Lung microvascular endothelial cell (primary cell): ENCODE measurements around the gene CERS5. TPM values are rescaled to one million over a fixed set of nuclear protein-coding genes. Genes with fewer than 3 reads are reported as not detected.

Experiments used
- DNase-seq, 2 donors: peaks; one replicate each; pipeline versions ENCODE4 v3.0.0 to v3.0.0-alpha.2; 2010; ENCODE audit warnings: low read depth in 2 of 2
- total RNA-seq: library from RNA; depleted of rRNA; stranded (reverse); fragments of >200 nt; gene quantifications from 2 replicates; pipeline ENCODE4 v1.2.1, GENCODE V29; 2014

Gene CERS5
- total RNA-seq, 1 donor from 2014 or later: 33.9 TPM

DNA sequence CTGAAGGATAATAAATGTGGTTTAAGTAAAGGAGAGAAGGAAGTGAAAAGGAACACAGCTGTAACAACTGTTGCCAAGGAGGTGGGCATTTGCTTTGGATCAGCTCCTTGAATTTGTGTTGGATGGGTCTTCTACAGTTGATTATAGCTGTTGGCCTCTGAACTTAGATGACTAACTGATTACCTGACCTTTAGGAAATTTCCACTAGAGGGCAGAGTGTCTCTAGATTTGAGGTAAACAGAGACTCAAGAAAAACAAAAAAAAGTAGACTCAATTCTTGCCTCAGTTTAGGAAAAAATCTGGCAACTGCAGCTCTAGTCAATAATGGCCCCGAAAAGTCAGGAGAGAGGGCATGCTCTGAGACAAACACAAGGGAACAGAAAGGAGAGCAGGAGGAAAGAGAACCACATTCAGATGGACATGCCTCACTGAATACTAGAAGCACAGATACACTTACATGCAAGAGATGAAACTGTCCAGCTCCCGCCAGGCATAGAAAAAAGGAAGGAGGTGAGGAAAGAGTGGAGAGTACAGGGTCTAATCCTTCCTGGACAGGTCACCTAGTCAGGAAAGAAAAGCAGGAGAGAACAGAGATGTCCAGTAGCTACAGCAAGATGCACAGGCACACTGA, 34.5 kb downstream of the CERS5 start:
- peak; percentile 40 to 71 for DNase-seq

DNA sequence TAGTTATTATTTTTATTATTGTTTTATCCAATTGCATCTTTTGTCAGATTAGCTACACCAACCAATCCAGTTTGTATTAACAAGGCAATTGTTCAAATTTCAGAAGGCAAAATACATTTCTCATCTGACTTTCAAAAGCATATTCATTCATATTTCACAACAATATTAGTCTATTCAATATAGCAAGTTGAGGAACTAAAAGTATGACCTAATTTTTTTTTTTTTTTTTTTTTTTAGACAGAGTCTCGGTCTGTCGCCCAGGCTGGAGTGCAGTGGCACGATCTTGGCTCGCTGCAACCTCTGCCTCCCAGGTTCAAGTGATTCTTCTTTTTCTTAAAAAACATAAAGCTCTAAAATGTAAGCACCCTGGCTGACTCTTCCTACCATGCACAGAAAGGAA, 37.9 kb downstream of the CERS5 start:
- no peak for DNase-seq

DNA sequence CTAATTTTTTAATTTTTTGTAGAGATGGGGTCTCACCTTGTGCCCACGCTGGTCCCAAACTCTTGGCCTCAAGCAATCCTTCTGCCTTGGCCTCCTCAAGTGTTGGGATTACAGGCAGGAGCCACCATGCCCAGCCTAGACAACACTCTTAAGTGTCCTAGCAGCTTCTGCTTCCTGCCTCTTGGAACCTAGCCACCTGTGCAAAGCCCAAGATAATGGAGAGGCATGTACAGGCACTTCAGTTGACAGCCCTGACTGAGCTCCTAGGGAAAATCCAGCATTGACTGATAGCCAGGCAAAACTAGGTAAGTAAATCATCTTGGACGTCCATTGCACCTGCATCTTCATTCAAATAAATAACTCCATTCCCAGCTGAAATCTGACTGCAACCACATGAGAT, 39.6 kb downstream of the CERS5 start:
- DNase-seq: no peak

DNA sequence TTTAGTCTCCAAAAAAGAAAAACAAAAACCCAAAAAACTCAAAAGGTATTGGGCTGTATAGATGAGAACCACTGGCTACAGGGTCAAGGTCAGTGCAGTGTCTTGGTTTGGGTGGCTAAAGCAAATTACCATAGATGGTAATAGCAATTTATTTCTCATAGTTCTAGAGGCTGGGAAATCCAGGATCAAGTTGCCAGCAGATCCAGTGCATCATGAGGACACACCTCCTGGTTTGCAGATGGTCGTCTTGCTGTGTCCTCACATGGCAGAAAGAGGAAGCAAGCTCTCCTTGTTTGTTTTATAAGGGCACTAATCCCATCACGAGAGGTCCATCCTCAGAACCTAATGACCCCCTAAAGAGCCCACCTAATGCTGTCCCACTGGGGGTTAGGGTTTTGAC, 44.0 kb downstream of the CERS5 start:
- DNase-seq: no peak

DNA sequence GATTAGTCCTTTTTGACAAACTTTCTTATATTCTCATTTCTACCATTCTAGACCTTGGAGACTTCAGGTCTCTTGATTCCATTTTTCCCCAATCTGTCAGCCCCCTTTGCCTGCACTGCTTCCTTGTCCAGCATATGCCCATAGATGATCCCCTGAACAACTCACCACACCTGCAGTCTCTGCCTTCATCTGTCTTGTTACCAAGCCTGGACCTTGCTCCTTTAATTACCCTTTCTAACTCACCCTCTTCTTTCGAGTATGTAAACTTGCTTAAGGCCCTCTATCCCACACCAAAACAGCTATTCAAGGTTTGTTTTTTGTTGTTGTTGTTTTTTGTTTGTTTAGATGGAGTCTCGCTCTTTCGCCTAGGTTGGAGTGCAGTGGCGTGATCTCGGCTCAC, 45.5 kb downstream of the CERS5 start:
- no peak for DNase-seq

DNA sequence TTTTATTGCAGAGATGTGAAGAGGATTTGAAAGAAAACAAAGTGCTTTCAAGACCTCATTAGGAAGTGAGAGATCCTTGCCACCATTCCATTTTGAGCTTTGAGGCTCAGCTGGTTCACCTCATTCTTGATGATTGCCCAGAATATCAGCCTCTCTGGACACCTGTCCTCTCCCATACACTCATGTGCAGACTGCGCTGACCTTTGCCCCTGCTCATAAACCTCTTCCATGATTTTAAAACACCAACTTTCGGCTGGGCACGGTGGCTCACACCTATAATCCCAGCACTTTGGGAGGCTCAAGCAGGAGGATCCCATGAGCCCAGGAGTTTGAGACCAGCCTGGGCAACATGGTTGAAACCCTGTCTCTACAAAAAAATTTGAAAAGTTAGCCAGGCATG, 46.2 kb downstream of the CERS5 start:
- DNase-seq: no peak

DNA sequence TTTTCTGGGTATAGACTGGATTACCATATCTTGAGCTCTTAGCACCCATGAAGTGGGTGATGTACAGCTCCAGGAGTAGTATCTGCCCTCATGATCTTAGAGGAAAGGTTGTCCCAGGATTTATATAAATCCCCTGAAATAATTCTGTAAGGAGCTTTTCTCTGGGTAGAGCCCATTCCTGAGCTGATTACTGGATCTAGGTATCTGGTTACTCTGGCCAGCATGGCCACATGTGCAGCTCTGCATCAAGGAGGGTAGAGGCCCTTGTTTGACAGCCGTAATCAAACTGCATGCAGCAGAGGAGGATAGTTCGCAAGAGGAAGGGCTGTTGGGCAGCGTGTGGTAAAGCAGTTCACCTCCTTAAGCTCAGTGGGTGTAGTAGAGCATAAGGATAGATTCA, 46.6 kb downstream of the CERS5 start:
- no peak for DNase-seq

DNA sequence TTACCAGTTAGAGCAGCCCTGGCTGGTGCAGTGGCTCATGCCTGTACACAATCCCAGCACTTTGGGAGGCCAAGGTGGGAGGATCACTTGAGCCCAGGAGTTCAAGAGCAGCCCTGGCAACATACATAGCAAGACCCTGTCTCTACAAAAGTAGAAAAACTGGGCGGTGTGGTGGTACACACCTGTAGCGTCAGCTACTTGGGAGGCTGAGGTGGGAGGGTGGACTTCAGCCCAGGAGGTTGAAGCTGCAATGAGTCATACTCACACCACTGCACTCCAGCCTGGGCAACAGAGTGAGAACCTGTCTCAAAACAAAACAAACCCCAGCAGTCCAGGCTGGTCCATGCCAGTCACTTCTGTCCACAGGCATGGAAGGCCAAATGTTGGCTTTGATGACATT, 47.8 kb downstream of the CERS5 start:
- no peak for DNase-seq

DNA sequence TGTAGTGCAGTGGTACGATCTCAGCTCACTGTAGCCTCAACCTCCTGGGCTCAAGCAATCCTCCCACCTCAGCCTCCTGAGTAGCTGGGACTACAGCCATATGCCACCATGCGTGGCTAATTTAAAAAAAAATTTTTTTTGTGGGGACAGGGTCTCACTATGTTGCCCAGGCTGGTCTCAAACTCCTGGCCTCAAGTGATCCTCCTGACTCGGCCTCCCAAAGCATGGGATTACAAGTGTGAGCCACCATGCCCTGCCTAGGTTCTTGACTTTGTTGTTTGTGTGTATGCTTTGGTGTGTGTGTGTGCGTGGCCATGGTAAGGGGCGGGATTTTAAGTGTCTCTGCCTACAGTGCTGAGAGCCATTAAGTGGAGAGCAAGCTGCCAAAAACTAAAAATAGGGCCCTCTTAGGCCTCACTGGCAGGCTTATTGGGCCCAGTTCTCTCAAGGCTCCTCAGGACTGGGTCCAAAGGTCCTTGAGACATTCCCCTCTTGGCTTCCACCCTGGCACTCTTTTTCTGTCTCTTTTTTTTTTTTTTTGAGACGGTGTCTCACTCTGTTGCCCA, 50.0 kb downstream of the CERS5 start:
- DNase-seq: no peak

DNA sequence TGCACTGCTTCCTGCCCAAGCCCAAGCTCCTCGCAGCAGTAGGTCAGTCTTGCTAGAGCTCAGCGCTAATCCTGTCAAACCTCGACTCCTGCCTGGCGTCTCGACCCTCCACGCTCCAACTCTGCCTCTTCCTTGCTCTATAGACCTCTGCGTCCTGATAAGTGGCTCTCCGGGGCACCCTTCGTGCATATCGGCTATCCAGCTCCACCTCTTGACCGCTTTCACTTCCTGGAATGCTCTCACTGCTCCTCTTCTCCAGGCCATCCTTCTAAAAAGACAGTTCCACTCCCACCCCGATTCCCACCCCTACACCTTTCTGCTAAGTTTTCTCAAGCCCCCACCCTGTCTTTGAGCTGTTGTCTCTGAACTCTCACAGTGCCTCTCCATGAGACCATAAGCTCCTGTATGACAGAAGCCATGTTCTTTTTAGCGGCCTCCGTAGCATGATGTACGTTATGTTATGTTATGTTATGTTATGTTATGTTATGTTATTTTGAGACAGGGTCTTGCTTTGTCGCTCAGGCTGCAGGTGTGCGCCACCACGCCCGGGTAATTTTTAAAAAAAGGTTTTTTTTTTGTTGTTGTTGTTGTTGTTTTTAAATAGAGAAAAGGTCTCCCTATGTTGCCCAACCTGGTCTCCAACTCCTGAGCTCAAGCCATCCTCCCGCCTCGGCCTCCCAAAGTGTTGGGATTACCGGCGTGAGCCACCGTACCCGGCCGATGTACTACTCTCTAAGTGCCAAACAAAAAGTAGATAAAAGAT, 54.5 kb downstream of the CERS5 start:
- no peak for DNase-seq

DNA sequence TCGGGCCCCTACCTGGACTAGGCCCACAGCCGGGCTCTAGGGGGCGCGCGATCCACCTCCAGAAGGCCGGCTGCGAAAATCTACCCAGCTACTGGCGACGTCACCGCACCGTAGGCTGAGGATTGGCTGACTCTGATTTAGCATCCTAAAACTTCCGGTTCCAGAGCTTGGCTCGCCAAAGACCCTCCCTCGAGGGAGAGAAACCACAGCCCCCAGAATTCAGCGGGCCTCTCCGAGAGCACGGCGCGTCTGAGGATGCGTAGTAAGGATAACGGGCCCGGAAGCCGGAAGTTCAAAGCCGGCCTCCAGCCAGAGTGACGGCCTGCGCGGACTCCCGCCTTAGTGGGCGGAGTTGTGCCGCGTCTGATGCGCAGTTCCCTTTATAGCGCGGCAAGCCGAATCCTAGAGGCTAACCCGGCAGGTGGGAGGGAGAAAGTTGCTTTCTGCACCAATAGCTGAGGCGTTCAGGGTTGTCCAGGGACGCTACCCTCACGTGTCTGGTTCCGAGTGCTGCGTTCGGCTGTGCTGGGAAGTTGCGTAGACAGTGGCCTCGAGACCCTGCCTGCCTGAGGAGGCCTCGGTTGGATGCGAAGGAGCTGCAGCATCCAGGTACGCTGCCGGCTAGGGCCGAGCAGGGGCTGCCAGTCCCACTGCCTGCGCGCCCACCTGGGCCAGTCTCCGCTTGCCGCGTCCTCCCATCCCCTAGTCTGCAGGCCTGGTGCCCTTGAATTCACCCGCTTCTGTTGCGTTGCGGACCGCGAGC, 55.3 kb downstream of the CERS5 start, which contains the start of gene COX14:
Gene COX14, plus strand, starts transcription at position 544 of the 763 bp plus-strand sequence. CDS start 7,808 bp downstream, outside the sequence.
- DNase-seq: peak; percentile 100

DNA sequence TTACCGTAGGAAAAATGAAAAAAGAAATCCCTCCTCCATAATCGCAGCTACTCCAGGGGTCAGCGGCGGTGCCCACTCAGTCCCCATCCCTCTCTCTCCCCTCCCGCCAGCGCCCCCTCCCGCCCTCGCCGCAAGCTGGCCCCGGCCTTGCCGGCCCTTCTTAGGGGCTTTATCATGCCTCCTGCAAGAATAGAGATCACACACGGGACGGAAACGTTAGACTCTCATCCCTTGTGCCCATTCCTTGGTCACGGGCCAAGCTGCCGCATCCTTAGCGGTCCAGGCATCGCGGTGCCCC, 55.8 kb downstream of the CERS5 start:
- peak in 1 of 2 donors; percentile 19 for DNase-seq

DNA sequence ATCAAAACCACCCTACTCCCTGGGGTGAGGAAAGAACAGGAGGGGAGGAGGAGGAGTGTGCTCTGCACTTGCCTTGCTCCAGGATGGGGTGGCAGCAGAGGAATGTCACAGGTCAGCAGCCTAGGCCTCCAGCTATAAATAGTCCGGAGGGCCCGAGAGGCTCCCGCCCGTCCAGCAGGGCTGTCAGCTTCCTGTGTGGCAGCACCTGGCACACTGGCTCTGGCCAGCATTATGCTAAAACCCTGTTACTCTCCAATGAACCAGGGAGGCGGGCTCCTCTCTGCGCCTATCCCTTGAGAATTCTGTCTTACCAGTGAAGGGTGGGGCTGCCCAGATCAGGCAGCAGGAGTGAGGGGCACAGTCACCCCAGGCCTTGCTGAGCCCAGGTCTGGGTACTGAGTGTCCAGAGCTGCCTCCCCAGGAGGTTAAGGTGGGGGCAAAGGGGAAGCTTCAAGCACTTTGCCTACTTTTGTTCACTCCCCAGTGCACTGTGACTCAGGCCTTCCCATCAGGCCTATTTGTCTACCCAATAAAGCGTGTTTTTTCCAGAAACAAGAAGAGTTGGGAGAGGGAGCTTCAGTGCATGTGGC, 56.3 kb downstream of the CERS5 start:
- DNase-seq: no peak

DNA sequence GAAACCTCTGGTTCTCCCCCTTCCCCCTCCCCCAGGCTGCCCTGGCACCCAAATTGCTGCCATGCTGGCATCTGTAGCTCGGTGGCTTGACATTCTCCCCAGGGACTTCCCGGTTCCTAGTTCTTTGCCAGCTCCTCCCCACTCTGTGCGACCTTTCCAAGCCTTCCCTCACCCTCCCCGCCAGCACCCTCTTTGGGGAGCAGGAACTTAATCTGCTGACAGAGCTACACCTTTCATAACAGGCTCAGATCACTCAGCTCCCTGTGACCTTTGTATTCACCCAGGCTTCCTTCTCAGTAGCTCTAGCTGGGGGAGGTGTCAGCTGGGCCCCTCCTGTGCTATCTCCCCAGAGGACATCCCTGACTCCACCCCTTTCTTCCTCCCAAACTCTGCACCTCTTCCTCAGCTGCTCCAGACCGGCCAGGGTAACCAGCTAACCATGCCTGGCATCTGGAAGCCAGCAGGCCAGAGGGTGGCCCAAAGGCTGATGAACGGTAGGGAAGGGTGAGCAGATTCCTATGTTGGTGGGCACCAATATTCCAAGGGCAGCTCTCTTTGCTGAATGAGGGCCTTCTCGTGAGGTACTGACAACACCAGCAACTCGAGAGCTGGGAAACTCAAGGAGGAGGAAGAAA, 56.9 kb downstream of the CERS5 start:
- DNase-seq: no peak

DNA sequence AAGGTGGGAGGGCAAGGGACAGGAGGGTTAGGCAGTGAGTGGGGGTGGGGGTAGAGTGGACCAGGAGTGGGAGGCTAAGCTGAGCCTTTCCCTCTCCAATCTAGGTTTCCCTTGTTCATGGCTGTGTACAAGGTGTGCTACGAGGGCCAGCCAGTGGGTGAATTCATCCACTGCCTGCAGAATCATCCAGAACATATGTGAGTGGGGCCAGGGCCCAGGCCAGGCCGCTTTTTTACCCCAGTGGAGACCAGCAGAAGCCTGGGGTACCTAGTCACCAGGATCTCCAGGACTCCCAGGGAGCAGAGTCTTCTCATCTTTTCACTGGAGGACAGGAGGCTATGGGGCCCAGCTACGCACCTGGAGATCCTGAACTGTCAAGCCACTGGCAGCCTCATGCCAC, 57.9 kb downstream of the CERS5 start:
- no peak for DNase-seq

DNA sequence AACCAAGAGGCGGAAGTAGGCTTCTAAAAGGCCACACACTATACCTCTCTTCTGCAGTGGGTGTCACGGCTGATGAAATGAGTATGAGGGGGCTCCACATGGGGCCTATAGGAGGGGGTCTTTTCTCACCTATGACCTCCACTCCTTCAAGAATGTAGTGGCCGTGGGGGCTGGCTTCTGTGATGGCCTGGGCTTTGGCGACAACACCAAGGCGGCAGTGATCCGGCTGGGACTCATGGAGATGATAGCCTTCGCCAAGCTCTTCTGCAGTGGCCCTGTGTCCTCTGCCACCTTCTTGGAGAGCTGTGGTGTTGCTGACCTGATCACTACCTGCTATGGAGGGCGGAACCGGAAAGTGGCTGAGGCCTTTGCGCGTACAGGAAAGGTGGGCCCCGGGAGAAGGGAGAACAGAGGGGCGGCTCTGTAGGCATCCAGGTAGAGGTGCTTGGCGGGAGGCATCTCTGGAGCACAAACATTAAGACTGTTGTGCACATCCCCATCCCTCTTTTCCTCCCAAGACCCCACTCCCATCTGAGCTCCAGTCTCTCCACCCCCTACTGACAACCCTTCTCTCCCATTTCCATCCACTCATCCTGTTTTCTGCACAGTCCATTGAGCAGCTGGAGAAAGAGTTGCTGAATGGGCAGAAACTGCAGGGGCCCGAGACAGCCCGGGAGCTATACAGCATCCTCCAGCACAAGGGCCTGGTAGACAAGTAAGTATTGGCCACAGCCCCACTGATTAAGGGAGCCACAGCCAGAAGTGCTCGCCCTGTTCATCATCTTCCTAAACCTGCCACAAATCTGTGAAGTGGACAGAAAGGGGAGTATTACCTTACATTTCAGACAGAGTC, 59.5 kb downstream of the CERS5 start:
- no peak for DNase-seq

DNA sequence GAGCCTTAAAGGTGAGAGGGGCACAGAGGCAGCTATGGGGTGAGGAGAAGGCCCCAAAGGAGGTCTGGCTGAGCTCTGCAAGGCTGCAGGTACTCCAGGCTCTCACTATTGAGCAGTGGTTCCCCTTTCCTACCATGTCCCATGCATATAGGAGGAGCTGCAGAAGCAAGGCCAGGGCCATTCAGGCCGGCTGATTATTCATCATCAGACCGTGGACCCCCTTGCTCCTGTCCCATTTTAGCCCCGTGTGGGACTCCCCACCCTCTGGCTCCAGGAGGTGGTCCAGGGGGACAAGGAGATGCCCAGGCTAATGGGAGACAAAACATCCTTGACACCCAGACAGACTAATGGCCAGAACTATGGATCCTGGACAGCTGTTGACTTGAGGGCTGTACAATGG, 60.3 kb downstream of the CERS5 start:
- DNase-seq: no peak

DNA sequence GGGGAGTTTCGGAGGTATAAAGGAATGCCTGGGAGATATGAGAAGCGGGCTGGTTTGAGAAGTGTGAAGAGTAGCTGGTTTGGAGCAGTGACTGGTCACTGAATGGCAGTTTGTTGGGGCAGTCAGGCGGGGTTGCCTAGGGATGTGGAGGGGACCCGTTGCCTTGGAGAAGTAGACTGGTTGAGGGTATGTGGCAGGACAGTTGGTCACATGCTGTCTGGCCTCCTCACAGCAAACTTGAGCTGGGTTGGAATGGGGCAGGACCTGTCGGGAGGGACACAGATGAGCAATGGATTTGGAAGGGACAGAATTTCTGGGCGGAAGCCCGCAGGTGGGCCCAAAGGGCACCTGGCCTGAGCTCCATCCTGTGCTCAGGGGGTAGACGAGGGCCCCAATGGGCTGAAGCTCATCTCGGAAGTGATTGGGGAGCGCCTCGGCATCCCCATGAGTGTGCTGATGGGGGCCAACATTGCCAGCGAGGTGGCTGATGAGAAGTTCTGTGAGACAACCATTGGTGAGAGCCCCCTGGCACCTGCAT, 61.2 kb downstream of the CERS5 start:
- no peak for DNase-seq

DNA sequence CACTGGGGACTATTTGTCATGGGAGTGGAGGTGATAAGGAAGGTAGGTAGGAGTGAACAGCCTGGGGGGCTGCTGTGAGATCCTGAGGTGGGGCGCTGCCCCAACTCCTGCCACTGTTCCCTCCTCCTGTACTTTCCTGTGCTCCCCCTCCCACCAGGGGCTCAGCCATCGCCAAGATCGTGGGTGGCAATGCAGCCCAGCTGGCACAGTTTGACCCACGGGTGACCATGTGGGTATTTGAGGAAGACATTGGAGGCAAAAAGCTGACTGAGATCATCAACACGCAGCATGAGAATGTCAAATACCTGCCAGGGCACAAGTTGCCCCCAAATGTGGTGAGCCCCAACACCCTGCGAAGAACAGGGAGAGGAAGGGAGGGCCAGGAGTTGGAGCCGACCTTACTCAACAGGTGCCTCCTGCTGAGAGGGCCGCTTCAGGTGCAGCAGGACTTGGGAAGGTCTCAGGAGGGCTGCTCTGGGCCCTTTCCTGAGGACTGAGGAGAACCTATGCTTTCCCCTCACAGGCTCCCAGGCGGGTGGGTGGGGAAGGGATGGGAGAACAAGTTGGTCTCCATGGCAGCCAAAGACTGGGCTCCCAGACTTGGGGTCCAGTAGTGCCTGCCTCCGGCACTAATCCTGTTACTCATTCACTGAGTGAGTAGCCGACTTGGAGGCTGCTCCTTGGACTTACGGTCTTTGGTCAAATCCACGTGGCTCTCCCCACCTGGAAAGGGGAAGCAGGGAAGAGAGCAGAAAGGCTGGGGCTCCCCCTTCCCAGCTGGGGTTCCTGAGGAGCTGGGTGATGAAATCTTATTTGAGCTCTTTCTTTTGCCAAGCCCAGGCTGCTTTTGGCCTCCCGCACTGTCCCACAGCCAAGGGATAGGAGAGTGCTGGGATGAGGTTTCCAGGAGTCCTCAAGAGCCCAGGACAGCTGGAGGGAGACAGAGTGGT, 62.5 kb downstream of the CERS5 start:
- DNase-seq: no peak
